Choroid plexus epithelial cell (primary cell): ENCODE data around the gene RBSN.

Source experiments
- DNase-seq: peaks from one replicate; pipeline ENCODE4 v3.0.0-alpha.2; 2010; ENCODE audit warnings: low read depth
- H3K4me3 ChIP-seq: 2 replicates; pipeline ENCODE4 v1.5.1; 2011; ENCODE audit warnings: low read depth, mild to moderate bottlenecking, control low read depth, low read length, moderate library complexity
- TF ChIP-seq, protein P1 (sequence below): conservative IDR thresholded peaks from 2 replicates; pipeline ENCODE4 v1.5.1; 2011; ENCODE audit warnings: low read depth, mild to moderate bottlenecking, control low read depth, inconsistent platforms, low read length, moderate library complexity

Gene RBSN

DNA sequence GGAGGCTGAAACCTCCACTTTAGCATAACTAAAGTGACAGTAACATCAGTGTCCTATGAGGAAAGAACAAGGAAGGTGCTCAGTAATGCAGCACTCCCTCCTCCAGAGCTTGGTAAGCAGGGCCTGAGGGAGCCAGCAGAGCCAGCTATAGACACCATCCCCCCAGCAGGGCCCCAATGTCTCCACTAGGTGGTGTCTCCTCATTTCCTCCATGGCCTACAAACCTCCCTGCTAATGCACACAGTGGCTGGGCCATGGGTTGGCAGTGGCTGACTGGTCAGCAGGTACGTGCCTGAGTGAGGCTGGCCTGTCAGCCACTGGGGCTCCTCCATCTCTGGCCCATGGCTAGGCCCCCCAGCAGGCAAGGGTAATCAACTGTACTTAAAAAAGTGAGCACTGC, 47.4 kb downstream of the RBSN start:
- TF ChIP-seq, protein P1, sequence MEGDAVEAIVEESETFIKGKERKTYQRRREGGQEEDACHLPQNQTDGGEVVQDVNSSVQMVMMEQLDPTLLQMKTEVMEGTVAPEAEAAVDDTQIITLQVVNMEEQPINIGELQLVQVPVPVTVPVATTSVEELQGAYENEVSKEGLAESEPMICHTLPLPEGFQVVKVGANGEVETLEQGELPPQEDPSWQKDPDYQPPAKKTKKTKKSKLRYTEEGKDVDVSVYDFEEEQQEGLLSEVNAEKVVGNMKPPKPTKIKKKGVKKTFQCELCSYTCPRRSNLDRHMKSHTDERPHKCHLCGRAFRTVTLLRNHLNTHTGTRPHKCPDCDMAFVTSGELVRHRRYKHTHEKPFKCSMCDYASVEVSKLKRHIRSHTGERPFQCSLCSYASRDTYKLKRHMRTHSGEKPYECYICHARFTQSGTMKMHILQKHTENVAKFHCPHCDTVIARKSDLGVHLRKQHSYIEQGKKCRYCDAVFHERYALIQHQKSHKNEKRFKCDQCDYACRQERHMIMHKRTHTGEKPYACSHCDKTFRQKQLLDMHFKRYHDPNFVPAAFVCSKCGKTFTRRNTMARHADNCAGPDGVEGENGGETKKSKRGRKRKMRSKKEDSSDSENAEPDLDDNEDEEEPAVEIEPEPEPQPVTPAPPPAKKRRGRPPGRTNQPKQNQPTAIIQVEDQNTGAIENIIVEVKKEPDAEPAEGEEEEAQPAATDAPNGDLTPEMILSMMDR, result peak; percentile 84
- H3K4me3 ChIP-seq, result no peak overlapping the region
- peak; percentile 70 for DNase-seq

DNA sequence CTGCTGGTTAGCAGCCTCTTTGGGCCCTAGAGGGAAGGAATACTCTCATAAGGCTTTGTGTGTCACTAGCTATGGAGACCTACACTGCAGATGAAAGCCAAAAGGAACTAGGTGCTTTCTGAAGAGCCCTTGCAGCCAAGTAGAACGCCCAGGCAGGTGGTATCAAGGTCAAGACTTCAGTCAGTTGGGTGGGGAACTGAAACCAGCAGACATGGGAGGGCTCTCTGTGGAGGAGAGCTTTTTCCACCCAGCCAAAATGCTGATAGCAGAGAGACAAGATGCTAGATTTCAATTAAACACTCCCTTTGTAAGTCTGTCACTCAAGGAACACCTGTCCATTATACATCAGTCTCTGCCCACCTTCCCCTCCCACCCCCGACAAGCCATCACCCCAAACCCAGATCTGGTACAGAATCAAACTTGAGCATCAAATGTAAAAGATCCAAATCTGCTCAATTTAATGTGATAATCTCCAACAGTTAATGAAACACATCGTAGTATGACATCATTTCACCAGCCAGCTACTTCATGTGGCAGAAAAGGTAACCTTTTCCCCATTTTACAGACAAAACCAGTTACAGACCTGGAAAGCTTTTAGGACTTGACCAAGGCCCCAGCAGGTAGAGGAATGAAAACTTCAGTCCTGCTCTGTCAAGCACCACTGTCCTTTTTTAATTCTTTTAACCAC, 48.4 kb downstream of the RBSN start:
- H3K4me3 ChIP-seq, result no peak overlapping the region
- no peak for DNase-seq
- TF ChIP-seq, protein P1, result no peak

DNA sequence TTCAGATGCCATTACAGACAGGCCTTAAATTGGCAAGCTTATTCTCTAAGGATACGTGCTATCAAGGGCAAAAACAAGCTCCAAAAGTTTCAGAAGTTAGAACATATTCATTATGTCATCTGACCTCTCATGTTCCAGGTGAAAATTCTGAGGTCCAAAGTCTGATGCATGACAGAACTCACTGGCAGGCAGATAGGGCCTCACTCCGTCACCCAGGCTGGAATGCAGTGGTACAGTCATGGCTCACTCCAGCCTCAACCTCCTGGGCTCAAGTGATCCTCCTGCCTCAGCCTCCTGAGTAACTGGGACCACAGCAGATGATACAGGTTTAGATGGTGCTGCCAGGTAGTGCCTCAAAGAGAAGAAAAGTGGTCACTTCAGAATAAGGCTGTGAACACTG, 49.4 kb downstream of the RBSN start:
- no peak overlapping the region for H3K4me3 ChIP-seq
- TF ChIP-seq, protein P1, result no peak
- no peak for DNase-seq

DNA sequence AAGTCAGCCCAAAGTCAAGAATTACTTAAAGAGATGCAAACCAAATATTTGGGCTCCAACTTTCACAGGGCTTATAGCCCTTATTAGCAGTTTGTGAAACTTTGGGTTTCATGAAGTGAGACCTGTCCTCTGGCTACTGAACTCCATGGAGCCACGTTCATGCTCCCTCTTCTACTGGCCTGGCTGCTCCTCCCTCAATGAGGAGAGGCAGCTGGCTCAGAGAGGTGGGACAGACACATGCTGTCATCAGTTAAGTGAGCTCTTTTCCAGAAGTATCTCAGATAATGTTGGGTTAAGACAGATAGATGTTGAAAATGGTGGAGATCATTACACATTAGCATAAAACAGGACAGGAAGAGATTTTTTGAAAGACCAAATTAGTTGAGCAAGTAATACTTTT, 53.3 kb downstream of the RBSN start:
- TF ChIP-seq, protein P1, result no peak
- no peak overlapping the region for H3K4me3 ChIP-seq
- no peak for DNase-seq

DNA sequence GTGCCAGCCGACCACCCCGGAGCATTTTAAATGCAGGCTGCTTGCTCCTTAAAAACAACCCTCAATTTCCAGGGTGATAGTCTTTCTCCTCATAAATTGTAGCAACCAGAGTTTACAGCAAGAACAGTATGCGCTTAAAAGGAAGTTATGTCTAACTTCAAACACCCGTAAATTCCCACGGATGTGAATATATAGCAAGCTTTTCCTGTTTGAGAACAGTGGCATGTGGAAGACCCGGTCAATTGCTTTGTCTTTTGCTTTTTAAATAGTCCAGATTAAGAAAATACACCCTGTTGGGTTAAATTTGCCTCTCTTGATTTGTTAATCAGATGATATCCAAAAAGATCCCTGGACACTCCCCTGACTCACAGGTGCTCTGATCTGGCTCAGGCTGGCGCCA, 54.6 kb downstream of the RBSN start:
- no peak for DNase-seq
- H3K4me3 ChIP-seq, result no peak overlapping the region
- TF ChIP-seq, protein P1, result no peak

DNA sequence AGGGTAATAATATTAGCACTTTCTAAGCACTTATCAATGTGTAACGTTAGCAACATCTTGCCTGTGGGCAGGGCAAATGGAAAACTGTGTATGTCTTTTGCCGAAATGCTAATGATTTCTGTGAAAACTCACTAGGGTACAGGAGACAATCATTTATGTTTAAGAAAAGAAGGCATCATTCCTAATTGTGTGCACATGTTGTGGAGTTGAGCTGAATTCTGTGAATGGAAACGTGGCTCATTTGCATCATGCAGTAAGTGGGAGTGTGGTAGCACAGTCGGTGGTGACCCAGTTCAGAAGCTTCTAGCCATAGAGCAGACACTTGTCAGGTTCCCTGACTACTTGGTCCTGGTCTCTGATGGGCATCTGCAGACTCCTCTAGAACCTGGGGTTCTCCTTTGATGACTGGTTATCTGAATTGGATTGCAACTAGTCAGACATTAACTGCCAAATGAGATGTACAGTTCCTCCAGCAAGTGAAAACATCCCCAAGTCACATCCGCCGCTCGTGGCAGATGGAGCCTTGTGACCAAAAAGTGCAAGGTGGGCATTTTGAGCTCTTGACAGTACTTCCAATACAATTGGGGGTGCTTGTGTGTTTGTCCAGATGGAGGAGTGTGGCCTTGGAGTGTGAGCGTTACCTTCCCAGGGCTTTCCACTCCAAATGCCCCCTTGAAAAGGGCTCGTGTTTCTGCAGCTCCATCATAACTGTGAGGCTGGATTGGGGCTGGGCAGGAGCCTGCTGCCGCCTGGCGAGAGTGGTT, 55.4 kb downstream of the RBSN start:
- DNase-seq, result no peak
- H3K4me3 ChIP-seq, result no peak overlapping the region
- TF ChIP-seq, protein P1, result no peak
